HepG2 (cell line): Measurements from ENCODE around the gene KIRREL3. TPM values are rescaled to one million over a fixed set of nuclear protein-coding genes. Genes with fewer than 3 reads are reported as not detected.

ENCODE experiments used
- ATF1 ChIP-seq: IDR thresholded peaks from 2 replicates; pipeline ENCODE4 v1.6.1; 2016; ENCODE audit warnings: mild to moderate bottlenecking, control low read depth
- DMTF1 ChIP-seq: sonication (generic); formaldehyde crosslinking; IDR thresholded peaks from 2 replicates; pipeline ENCODE4 v1.4.0; 2020; ENCODE audit warnings: mild to moderate bottlenecking, missing genetic modification reagents
- SETDB1 ChIP-seq: sonication (generic); formaldehyde crosslinking; IDR thresholded peaks from 2 replicates; pipeline ENCODE4 v1.5.1; 2020; ENCODE audit warnings: missing genetic modification reagents, mild to moderate bottlenecking, borderline replicate concordance
- SNAI1 ChIP-seq: sonication (generic); formaldehyde crosslinking; IDR thresholded peaks from 2 replicates; pipeline ENCODE4 v1.5.0; 2020; ENCODE audit warnings: mild to moderate bottlenecking, missing genetic modification reagents, borderline replicate concordance
- ZBTB40 ChIP-seq, 2 experiments: fragments of 450-650 bp in 1 of 2; sonication (generic) in 1 of 2; formaldehyde crosslinking in 1 of 2; IDR thresholded peaks; 2 replicates each; pipeline versions ENCODE4 v1.6.1 to v1.8.0; 2016 to 2022; ENCODE audit warnings: antibody characterized with exemption in 1 of 2, mild to moderate bottlenecking in 1 of 2, missing genetic modification reagents in 1 of 2
- ZNF589 ChIP-seq: sonication (generic); formaldehyde crosslinking; conservative IDR thresholded peaks from 2 replicates; pipeline ENCODE4 v1.8.0; 2022; ENCODE audit warnings: mild to moderate bottlenecking, moderate library complexity, missing genetic modification reagents
- ZNF746 ChIP-seq: sonication (generic); formaldehyde crosslinking; IDR thresholded peaks from 2 replicates; pipeline ENCODE4 v1.8.0; 2022; ENCODE audit warnings: mild to moderate bottlenecking, missing genetic modification reagents
- polyA plus RNA-seq, 8 experiments: library from polyadenylated mRNA; depleted of rRNA in 3 of 8; stranded (reverse) in 7 of 8; unstranded in 1 of 8; fragments of >200 nt; fragmentation: Illumina TruSeq in 4 of 8; extraction: Trizol in 4 of 8; gene quantifications; 2 replicates each; pipeline versions ENCODE4 v1.2.1 to v1.2.3, GENCODE V29; 2011 to 2016; ENCODE audit warnings: low read depth in 4 of 8, missing spikeins in 1 of 8, mixed read lengths in 1 of 8; ENCODE audit not compliant: insufficient read depth in 1 of 8
- total RNA-seq, 5 experiments: library from RNA; depleted of rRNA; stranded (reverse); fragments of >200 nt; fragmentation: Illumina TruSeq; extraction: Trizol; gene quantifications; 2 replicates each; pipeline ENCODE4 v1.2.3, GENCODE V29; 2016; ENCODE audit warnings: low read depth in 1 of 5

Gene KIRREL3
- total and polyA plus RNA-seq, 2 of the 13 experiments (the other 11 are each of a cell fraction or from before 2014, with no cell fraction given), result not detected

- no peak for TF ChIP-seq ZBTB40 (IDR thresholded peaks at IDR 0.05)
- TF ChIP-seq ZBTB40 (CRISPR knock-in tag; IDR thresholded peaks at IDR 0.05), result no peak
- no peak for TF ChIP-seq DMTF1 (CRISPR knock-in tag)
- no peak for TF ChIP-seq SNAI1
- no peak for TF ChIP-seq SETDB1 (CRISPR knock-in tag)
- TF ChIP-seq ZNF746 (CRISPR knock-in tag), result no peak
- no peak for TF ChIP-seq ATF1
- TF ChIP-seq ZNF589 (CRISPR knock-in tag), result no peak
Observed at GRCh38 chr11:126466236-126467045, 534.1 kb downstream of the KIRREL3 start (continued).
